ENCODE results near the gene LSM11. TPM values are rescaled to one million over a fixed set of nuclear protein-coding genes. Genes with fewer than 3 reads are reported as not detected.
A peak's percentile ranks its signal among the peaks of the same experiment; 100 is the strongest.
"Not testable (repeated sequence)": the region's sequence is repeated elsewhere in the genome, so short reads cannot be mapped to it uniquely, and the experiment has no call there.

LSM11 gene
- total and polyA plus RNA-seq, 5 donors, result 0.84 to 2.5 (median 1.8) TPM

GRCh38 chr5:157718519-157718918 is 25.0 kb upstream of the LSM11 start:
- no peak overlapping the region for H3K27ac ChIP-seq (ENCODE audit: low read length)
- 5% methylated on average over 4 of the region's 4 CpGs for WGBS
- intact Hi-C loops (cut with DNase I), result loop anchor here (5.0 to 10.0 kb wide), 4 partner anchors 284 to 384 kb away; a partner anchor contains a TSS
- no peaks in the 10 kb centered on the region for H3K9me3 ChIP-seq (ENCODE audit: control insufficient read depth, low read length)
- no peaks in the 10 kb centered on the region for H3K27me3 ChIP-seq (ENCODE audit: control insufficient read depth, insufficient read depth)
- DNase-seq (peak in 2 of 3 donors; percentile 48 to 61), ATAC-seq (peak; percentile 84 to 94)
- no peak overlapping the region for H3K4me3 ChIP-seq (ENCODE audit: low read length)
- H3K4me1 ChIP-seq (ENCODE audit: control insufficient read depth, insufficient read depth, low read length), result peaks cover 5% of the 10 kb centered on the region

GRCh38 chr5:157719245-157719644 is 24.3 kb upstream of the LSM11 start:
- WGBS, result 88% methylated on average over 2 of the region's 2 CpGs
- H3K4me1 ChIP-seq (ENCODE audit: control insufficient read depth, insufficient read depth, low read length), result peaks cover 5% of the 10 kb centered on the region
- H3K9me3 ChIP-seq (ENCODE audit: control insufficient read depth, low read length), result no peaks in the 10 kb centered on the region
- H3K27me3 ChIP-seq (ENCODE audit: control insufficient read depth, insufficient read depth), result no peaks in the 10 kb centered on the region
- H3K27ac ChIP-seq (ENCODE audit: low read length), result no peak overlapping the region
- intact Hi-C loops (cut with DNase I), result loop anchor here (5.0 to 10.0 kb wide), 4 partner anchors 284 to 384 kb away; a partner anchor contains a TSS
- no peak overlapping the region for H3K4me3 ChIP-seq (ENCODE audit: low read length)
- ATAC-seq, result no peak
- no peak for DNase-seq

GRCh38 chr5:157721159-157721558 is 22.4 kb upstream of the LSM11 start:
- Histone ChIP-seq H3K27ac (ENCODE audit: low read length) (no peak overlapping the region), H3K9me3 (ENCODE audit: control insufficient read depth, low read length) (no peaks in the 10 kb centered on the region), H3K4me1 (ENCODE audit: control insufficient read depth, insufficient read depth, low read length) (peaks cover 5% of the 10 kb centered on the region), H3K4me3 (ENCODE audit: low read length) (no peak overlapping the region), H3K27me3 (ENCODE audit: control insufficient read depth, insufficient read depth) (no peaks in the 10 kb centered on the region)
- 88% methylated on average over 6 of the region's 6 CpGs for WGBS
- DNase-seq (no peak), ATAC-seq (no peak)
- intact Hi-C loops (cut with DNase I), result no loop called here

GRCh38 chr5:157722895-157723294 is 20.6 kb upstream of the LSM11 start:
- H3K27ac ChIP-seq (ENCODE audit: low read length); H3K4me1 ChIP-seq (ENCODE audit: control insufficient read depth, insufficient read depth, low read length); ATAC-seq; H3K27me3 ChIP-seq (ENCODE audit: control insufficient read depth, insufficient read depth); DNase-seq; intact Hi-C loops (cut with DNase I); H3K9me3 ChIP-seq (ENCODE audit: control insufficient read depth, low read length); H3K4me3 ChIP-seq (ENCODE audit: low read length): not testable (repeated sequence)
- 90% methylated on average over 2 of the region's 2 CpGs for WGBS

GRCh38 chr5:157726607-157727006 is 16.9 kb upstream of the LSM11 start:
- H3K27ac ChIP-seq (ENCODE audit: low read length); DNase-seq; H3K4me3 ChIP-seq (ENCODE audit: low read length); H3K4me1 ChIP-seq (ENCODE audit: control insufficient read depth, insufficient read depth, low read length); H3K9me3 ChIP-seq (ENCODE audit: control insufficient read depth, low read length); ATAC-seq; intact Hi-C loops (cut with DNase I); H3K27me3 ChIP-seq (ENCODE audit: control insufficient read depth, insufficient read depth): not testable (repeated sequence)
- WGBS, result 97% methylated on average over 2 of the region's 2 CpGs

- ATAC-seq; H3K4me3 ChIP-seq (ENCODE audit: low read length); intact Hi-C loops (cut with DNase I); H3K4me1 ChIP-seq (ENCODE audit: control insufficient read depth, insufficient read depth, low read length); H3K27ac ChIP-seq (ENCODE audit: low read length); DNase-seq; H3K27me3 ChIP-seq (ENCODE audit: control insufficient read depth, insufficient read depth); H3K9me3 ChIP-seq (ENCODE audit: control insufficient read depth, low read length): not testable (repeated sequence)
- 91% methylated on average over 1 of the region's 1 CpG for WGBS
These were observed 15.7 kb upstream of the LSM11 start for GRCh38 chr5:157727858-157728257.

- DNase-seq, result no peak
- H3K9me3 ChIP-seq (ENCODE audit: control insufficient read depth, low read length), result no peaks in the 10 kb centered on the region
- H3K4me1 ChIP-seq (ENCODE audit: control insufficient read depth, insufficient read depth, low read length), result no peaks in the 10 kb centered on the region
- H3K27me3 ChIP-seq (ENCODE audit: control insufficient read depth, insufficient read depth), result no peaks in the 10 kb centered on the region
- H3K27ac ChIP-seq (ENCODE audit: low read length), result no peak overlapping the region
- intact Hi-C loops (cut with DNase I), result no loop called here
- H3K4me3 ChIP-seq (ENCODE audit: low read length), result no peak overlapping the region
- ATAC-seq, result no peak
These were observed 13.7 kb upstream of the LSM11 start for GRCh38 chr5:157729858-157730257.

- DNase-seq, result no peak
- intact Hi-C loops (cut with DNase I), result no loop called here
- peak overlapping the region; percentile 44 for H3K4me3 ChIP-seq (ENCODE audit: low read length)
- H3K4me1 ChIP-seq (ENCODE audit: control insufficient read depth, insufficient read depth, low read length), result no peaks in the 10 kb centered on the region
- ATAC-seq, result no peak
- no peaks in the 10 kb centered on the region for H3K27me3 ChIP-seq (ENCODE audit: control insufficient read depth, insufficient read depth)
- H3K9me3 ChIP-seq (ENCODE audit: control insufficient read depth, low read length), result no peaks in the 10 kb centered on the region
- no peak overlapping the region for H3K27ac ChIP-seq (ENCODE audit: low read length)
- WGBS, result 19% methylated on average over 5 of the region's 5 CpGs
These were observed 12.6 kb upstream of the LSM11 start for GRCh38 chr5:157730900-157731271.

GRCh38 chr5:157731272-157732129 is 12.0 kb upstream of the LSM11 start, which contains the start of gene THG1L:
Gene THG1L (plus strand): TSS chr5:157731420. CDS start chr5:157731441, 21 bp downstream.
- under 1% methylated on average over 47 of the region's 47 CpGs for WGBS
- intact Hi-C loops (cut with DNase I), result no loop called here

GRCh38 chr5:157732130-157732514 is 11.4 kb upstream of the LSM11 start:
- intact Hi-C loops (cut with DNase I), result no loop called here
- H3K27me3 ChIP-seq (ENCODE audit: control insufficient read depth, insufficient read depth), result no peaks in the 10 kb centered on the region
- H3K27ac ChIP-seq (ENCODE audit: low read length), result no peak overlapping the region
- ATAC-seq (no peak), DNase-seq (no peak)
- H3K4me1 ChIP-seq (ENCODE audit: control insufficient read depth, insufficient read depth, low read length), result no peaks in the 10 kb centered on the region
- peak overlapping the region; percentile 44 for H3K4me3 ChIP-seq (ENCODE audit: low read length)
- no peaks in the 10 kb centered on the region for H3K9me3 ChIP-seq (ENCODE audit: control insufficient read depth, low read length)
- WGBS, result 91% methylated on average over 5 of the region's 5 CpGs

More at GRCh38 chr5:157731272-157732129, 12.0 kb upstream of the LSM11 start, which contains the start of gene THG1L:
- H3K27me3 ChIP-seq (ENCODE audit: control insufficient read depth, insufficient read depth), result no peaks in the 10 kb centered on the region
- H3K9me3 ChIP-seq (ENCODE audit: control insufficient read depth, low read length), result no peaks in the 10 kb centered on the region
- ATAC-seq (peak; percentile 100), DNase-seq (peak; percentile 98 to 99 (median 99))
- H3K4me1 ChIP-seq (ENCODE audit: control insufficient read depth, insufficient read depth, low read length), result no peaks in the 10 kb centered on the region
- H3K27ac ChIP-seq (ENCODE audit: low read length), result peak within 1 kb of the TSS; percentile 84
- peak within 1 kb of the TSS; percentile 44 for H3K4me3 ChIP-seq (ENCODE audit: low read length)

- H3K9me3 ChIP-seq (ENCODE audit: control insufficient read depth, low read length), result no peaks in the 10 kb centered on the region
- no peak for ATAC-seq
- intact Hi-C loops (cut with DNase I), result no loop called here
These were observed 10.8 kb upstream of the LSM11 start for GRCh38 chr5:157732596-157733262.

More at GRCh38 chr5:157732596-157733262, 10.8 kb upstream of the LSM11 start:
- DNase-seq, result no peak
- no peak overlapping the region for H3K4me3 ChIP-seq (ENCODE audit: low read length)
- no peak overlapping the region for H3K27ac ChIP-seq (ENCODE audit: low read length)
- no peaks in the 10 kb centered on the region for H3K27me3 ChIP-seq (ENCODE audit: control insufficient read depth, insufficient read depth)
- no peaks in the 10 kb centered on the region for H3K4me1 ChIP-seq (ENCODE audit: control insufficient read depth, insufficient read depth, low read length)
- 91% methylated on average over 8 of the region's 8 CpGs for WGBS

All from right cardiac atrium (tissue), 5 donors.